B cell (primary cell): ENCODE measurements around the gene YIF1A.

Experiments used
- CTCF ChIP-seq: fragments of 200-600 bp; IDR thresholded peaks from one replicate; pipeline ENCODE4 v1.8.0; 2022; ENCODE audit warnings: antibody characterized with exemption, mild to moderate bottlenecking
- EZH2 ChIP-seq: IDR thresholded peaks from 2 replicates; pipeline ENCODE4 v1.6.1; 2012; ENCODE audit warnings: borderline replicate concordance, low read depth, mild to moderate bottlenecking, moderate library complexity, low read length; ENCODE audit not compliant: insufficient read depth, poor library complexity, severe bottlenecking

- TF ChIP-seq CTCF (no peak), EZH2 (no peak)
Measured at GRCh38 chr11:66310324-66310723, 21.4 kb upstream of the YIF1A start.
